Hepatocyte (in vitro differentiated cells): ENCODE data around the gene CXCR5.

ENCODE experiments used
- CTCF ChIP-seq: fragments of 200-600 bp; sonication (generic); IDR thresholded peaks from 2 replicates; pipeline ENCODE4 v1.5.1; 2016; ENCODE audit warnings: antibody characterized with exemption, mild to moderate bottlenecking; ENCODE audit not compliant: poor library complexity
- EZH2phosphoT487 ChIP-seq: fragments of 200-600 bp; sonication (generic); IDR thresholded peaks from one replicate; pipeline ENCODE4 v1.6.1; 2018; ENCODE audit warnings: antibody characterized with exemption, mild to moderate bottlenecking, low read depth, moderate library complexity; ENCODE audit not compliant: unreplicated experiment, severe bottlenecking

- TF ChIP-seq CTCF (no peak), EZH2phosphoT487 (no peak)
Measured at GRCh38 chr11:118887206-118887605, 3.5 kb downstream of the CXCR5 start.
